ENCODE data around the gene CNTN5. TPM values are rescaled to one million over a fixed set of nuclear protein-coding genes. Genes with fewer than 3 reads are reported as not detected.

Gene CNTN5
- total RNA-seq, 2 experiments from 2014 or later, result not detected

DNA sequence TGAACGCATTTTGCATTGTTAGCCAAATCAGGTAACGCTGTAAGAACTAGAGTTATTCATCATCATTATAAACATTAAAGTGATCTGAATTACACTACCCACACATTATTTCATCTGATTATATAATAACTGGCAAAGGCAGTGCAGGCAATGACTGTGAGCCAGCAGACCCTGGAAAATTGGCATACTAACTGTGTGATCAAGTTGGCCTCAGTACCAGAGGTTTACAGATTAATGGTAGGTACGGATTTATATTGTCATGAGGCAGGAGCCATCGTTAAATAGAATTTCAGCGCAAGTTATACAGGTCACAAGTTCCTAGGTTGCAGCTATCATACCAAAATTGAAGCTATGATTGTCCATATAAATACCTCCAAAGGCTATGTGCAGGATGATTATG is 225.4 kb downstream of the CNTN5 start:
- Mint-ChIP-seq H3K4me3 (no peak overlapping the region), H3K27me3 (no peaks in the 10 kb centered on the region), H3K36me3 (ENCODE audit: low read depth) (no peaks in the 10 kb centered on the region), H3K9me3 (peaks cover 3% of the 10 kb centered on the region), H3K27ac (no peak overlapping the region), H3K4me1 (ENCODE audit: low read depth) (no peaks in the 10 kb centered on the region)
- DNase-seq (no peak), ATAC-seq (no peak)
- ChIA-PET CTCF (no interaction called here), POLR2A (no interaction called here)
- TF ChIP-seq, protein P1, sequence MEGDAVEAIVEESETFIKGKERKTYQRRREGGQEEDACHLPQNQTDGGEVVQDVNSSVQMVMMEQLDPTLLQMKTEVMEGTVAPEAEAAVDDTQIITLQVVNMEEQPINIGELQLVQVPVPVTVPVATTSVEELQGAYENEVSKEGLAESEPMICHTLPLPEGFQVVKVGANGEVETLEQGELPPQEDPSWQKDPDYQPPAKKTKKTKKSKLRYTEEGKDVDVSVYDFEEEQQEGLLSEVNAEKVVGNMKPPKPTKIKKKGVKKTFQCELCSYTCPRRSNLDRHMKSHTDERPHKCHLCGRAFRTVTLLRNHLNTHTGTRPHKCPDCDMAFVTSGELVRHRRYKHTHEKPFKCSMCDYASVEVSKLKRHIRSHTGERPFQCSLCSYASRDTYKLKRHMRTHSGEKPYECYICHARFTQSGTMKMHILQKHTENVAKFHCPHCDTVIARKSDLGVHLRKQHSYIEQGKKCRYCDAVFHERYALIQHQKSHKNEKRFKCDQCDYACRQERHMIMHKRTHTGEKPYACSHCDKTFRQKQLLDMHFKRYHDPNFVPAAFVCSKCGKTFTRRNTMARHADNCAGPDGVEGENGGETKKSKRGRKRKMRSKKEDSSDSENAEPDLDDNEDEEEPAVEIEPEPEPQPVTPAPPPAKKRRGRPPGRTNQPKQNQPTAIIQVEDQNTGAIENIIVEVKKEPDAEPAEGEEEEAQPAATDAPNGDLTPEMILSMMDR (IDR thresholded peaks at IDR 0.05), result no peak
- intact Hi-C loops (cut with micrococcal nuclease), result no loop called here

DNA sequence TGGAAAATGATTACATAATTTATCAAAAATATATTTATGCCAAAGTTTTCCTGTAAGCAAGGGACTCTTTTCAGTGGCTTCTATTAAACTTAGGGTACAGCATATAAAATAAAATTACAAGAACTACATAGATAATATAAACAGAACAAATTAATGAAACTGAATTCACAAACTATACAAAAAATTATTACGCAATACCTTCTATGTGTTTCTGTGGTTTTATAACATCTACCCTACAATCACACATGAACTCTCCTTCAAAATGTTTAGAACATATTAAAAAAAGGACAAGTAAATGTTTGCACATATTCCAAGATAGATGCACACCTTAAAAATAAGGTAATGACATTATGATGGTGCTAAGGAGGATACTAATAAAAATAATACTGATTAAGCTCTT is 235.9 kb downstream of the CNTN5 start:
- Mint-ChIP-seq H3K4me1 (ENCODE audit: low read depth) (no peaks in the 10 kb centered on the region), H3K9me3 (peaks cover 4% of the 10 kb centered on the region), H3K4me3 (no peak overlapping the region), H3K27ac (no peak overlapping the region), H3K27me3 (no peaks in the 10 kb centered on the region), H3K36me3 (ENCODE audit: low read depth) (no peaks in the 10 kb centered on the region)
- intact Hi-C loops (cut with micrococcal nuclease), result no loop called here
- POLR2A ChIA-PET, result no interaction called here
- TF ChIP-seq, protein P1 (IDR thresholded peaks at IDR 0.05), result no peak
- CTCF ChIA-PET, result no interaction called here
- ATAC-seq, result no peak
- no peak for DNase-seq

DNA sequence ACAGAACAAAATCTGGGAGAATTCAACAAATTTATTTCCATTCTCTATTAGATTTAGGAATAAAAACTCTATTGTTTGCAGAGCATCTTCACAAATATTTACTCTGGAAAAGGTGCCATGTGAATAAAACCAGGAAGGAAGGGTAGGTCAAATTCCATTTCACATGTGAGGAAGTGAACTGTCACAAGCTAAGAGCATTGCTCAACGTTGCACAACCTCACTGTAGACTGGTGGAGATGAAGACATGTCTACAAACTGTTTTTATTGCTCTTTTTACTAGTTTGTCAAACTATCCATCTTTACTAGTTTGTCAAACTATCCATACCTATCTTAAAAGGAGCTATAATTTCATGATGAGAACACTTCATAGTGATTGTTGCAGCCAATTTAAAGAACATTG is 236.4 kb downstream of the CNTN5 start:
- TF ChIP-seq, protein P1 (IDR thresholded peaks at IDR 0.05), result no peak
- Mint-ChIP-seq H3K4me3 (no peak overlapping the region), H3K27me3 (no peaks in the 10 kb centered on the region), H3K9me3 (peaks cover 1% of the 10 kb centered on the region), H3K4me1 (ENCODE audit: low read depth) (no peaks in the 10 kb centered on the region), H3K36me3 (ENCODE audit: low read depth) (no peaks in the 10 kb centered on the region), H3K27ac (no peak overlapping the region)
- ATAC-seq (no peak), DNase-seq (no peak)
- ChIA-PET CTCF (interaction anchor here (0.6 to 0.7 kb wide), 2 partner anchors 242 to 1987 kb away, joined by 3 to 4 read pairs; no protein-coding TSS in a partner anchor), POLR2A (no interaction called here)
- intact Hi-C loops (cut with micrococcal nuclease), result no loop called here

DNA sequence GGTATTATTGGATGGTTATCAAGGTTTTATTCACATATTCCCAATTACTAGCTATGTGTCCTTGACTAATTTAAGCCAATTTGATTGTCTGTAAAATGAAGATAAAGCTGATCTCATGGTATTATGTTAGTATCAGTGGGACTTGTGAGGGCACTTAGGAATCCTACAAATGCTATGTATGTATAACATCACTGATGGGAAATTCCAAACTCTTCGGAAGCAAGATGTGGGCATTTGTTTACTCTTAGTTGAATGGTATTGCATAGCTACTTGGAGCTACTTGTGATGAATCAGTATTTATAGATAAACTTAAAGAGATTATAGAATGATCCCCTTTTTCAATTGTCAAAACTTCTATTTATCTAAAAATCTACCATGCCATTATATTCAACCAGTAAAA is 239.9 kb downstream of the CNTN5 start:
- DNase-seq (no peak), ATAC-seq (no peak)
- intact Hi-C loops (cut with micrococcal nuclease), result no loop called here
- Mint-ChIP-seq H3K4me1 (ENCODE audit: low read depth) (no peaks in the 10 kb centered on the region), H3K27me3 (no peaks in the 10 kb centered on the region), H3K9me3 (no peaks in the 10 kb centered on the region), H3K36me3 (ENCODE audit: low read depth) (no peaks in the 10 kb centered on the region), H3K4me3 (no peak overlapping the region), H3K27ac (no peak overlapping the region)
- CTCF ChIA-PET, result no interaction called here
- POLR2A ChIA-PET, result no interaction called here
- TF ChIP-seq, protein P1 (IDR thresholded peaks at IDR 0.05), result no peak

DNA sequence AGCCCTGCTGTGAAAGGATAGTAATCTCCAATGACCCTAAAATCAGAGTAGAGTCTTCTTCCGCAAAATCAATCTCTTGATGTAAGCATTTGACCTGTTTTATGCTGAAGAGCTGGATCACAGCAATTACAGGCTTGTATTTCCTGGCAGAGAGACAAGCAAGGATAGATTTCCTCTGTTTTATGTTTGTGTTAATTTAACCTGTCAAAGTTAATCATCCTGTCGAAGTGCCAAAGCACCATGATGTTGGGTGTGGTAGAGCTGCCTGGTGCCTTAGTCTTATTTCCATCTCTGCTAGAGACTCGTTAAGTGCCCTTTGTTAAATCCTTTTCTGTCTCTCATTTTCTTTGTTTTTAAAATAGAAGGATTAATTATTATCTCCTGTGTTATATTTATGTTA is 248.1 kb downstream of the CNTN5 start:
- Mint-ChIP-seq H3K27me3 (no peaks in the 10 kb centered on the region), H3K9me3 (peaks cover 2% of the 10 kb centered on the region), H3K36me3 (ENCODE audit: low read depth) (no peaks in the 10 kb centered on the region), H3K27ac (no peak overlapping the region), H3K4me3 (no peak overlapping the region), H3K4me1 (ENCODE audit: low read depth) (no peaks in the 10 kb centered on the region)
- ChIA-PET POLR2A (no interaction called here), CTCF (no interaction called here)
- TF ChIP-seq, protein P1 (IDR thresholded peaks at IDR 0.05), result no peak
- intact Hi-C loops (cut with micrococcal nuclease), result no loop called here
- ATAC-seq, result no peak
- no peak for DNase-seq

All from activated CD8-positive, alpha-beta T cell treated with anti-CD3 and anti-CD28 coated beads for 36 hours (primary cell).